HG02938 (cell line): ENCODE measurements around the gene PREX1.

Experiments
- ATAC-seq: cut with Tn5 transposase; IDR thresholded peaks from one replicate; pipeline ENCODE4 v1.9.1; 2021; ENCODE audit warnings: mild to moderate bottlenecking, moderate library complexity; ENCODE audit not compliant: unreplicated experiment

Gene PREX1

GRCh38 chr20:48629069-48629959, 198.5 kb downstream of the PREX1 start:
- ATAC-seq = no peak

GRCh38 chr20:48627737-48628128, 200.1 kb downstream of the PREX1 start:
- ATAC-seq = no peak

- ATAC-seq = no peak
Measured at GRCh38 chr20:48626938-48627736, 200.7 kb downstream of the PREX1 start.

GRCh38 chr20:48626226-48626937, 201.4 kb downstream of the PREX1 start:
- no peak for ATAC-seq

GRCh38 chr20:48625136-48625900, 202.5 kb downstream of the PREX1 start:
- ATAC-seq = no peak

- no peak for ATAC-seq
Measured at GRCh38 chr20:48624315-48625020, 203.3 kb downstream of the PREX1 start.

GRCh38 chr20:48623906-48624265, 203.9 kb downstream of the PREX1 start:
- no peak for ATAC-seq

- no peak for ATAC-seq
Measured at GRCh38 chr20:48623176-48623905, 204.5 kb downstream of the PREX1 start.

- ATAC-seq = no peak
Measured at GRCh38 chr20:48622421-48622820, 205.4 kb downstream of the PREX1 start.

- no peak for ATAC-seq
Measured at GRCh38 chr20:48621376-48622078, 206.3 kb downstream of the PREX1 start.

GRCh38 chr20:48620507-48621375, 207.1 kb downstream of the PREX1 start:
- peak; percentile 58 for ATAC-seq

- no peak for ATAC-seq
Measured at GRCh38 chr20:48620154-48620506, 207.7 kb downstream of the PREX1 start.

- no peak for ATAC-seq
Measured at GRCh38 chr20:48619126-48620101, 208.4 kb downstream of the PREX1 start.

GRCh38 chr20:48618631-48619030, 209.2 kb downstream of the PREX1 start:
- ATAC-seq = no peak

GRCh38 chr20:48618052-48618451, 209.7 kb downstream of the PREX1 start:
- no peak for ATAC-seq

- ATAC-seq = no peak
Measured at GRCh38 chr20:48617481-48617880, 210.3 kb downstream of the PREX1 start.

GRCh38 chr20:48616481-48616880, 211.3 kb downstream of the PREX1 start:
- no peak for ATAC-seq
